IMR-90 (cell line): Measurements from ENCODE around the gene PCSK5. TPM values are rescaled to one million over a fixed set of nuclear protein-coding genes. Genes with fewer than 3 reads are reported as not detected.

Experiments
- ATAC-seq: fragments of 200-7000 bp; cut with Tn5 transposase; 2 replicates; pipeline ENCODE4 v1.9.1; 2020; ENCODE audit warnings: low read depth, mild to moderate bottlenecking, moderate library complexity
- BruUV-seq: library from RNA; stranded (reverse); fragments of 400-500 nt; replicated peaks from 2 replicates; lab custom pipeline; 2021; lab: Mats Ljungman, UMichigan
- CTCF ChIA-PET: fragments of 300-600 bp; formaldehyde crosslinking; extraction: SDS; loops from one replicate; lab custom pipeline; 2021; ENCODE audit warnings: antibody characterized with exemption; lab: Yijun Ruan, JAX
- POLR2A ChIA-PET: fragments of 300-600 bp; sonication (Branson Sonifier 250); formaldehyde crosslinking; loops from one replicate; lab custom pipeline; 2022; ENCODE audit warnings: antibody characterized with exemption; ENCODE audit not compliant: unreplicated experiment; lab: Charles Lee
- DNase-seq: peaks from one replicate; pipeline ENCODE4 v3.0.0; 2013
- H2AFZ ChIP-seq: replicated peaks from 2 replicates; pipeline ENCODE3; 2013; ENCODE audit warnings: low read length, mild to moderate bottlenecking; ENCODE audit not compliant: poor library complexity
- H2AK5ac ChIP-seq: 2 replicates; pipeline ENCODE4 v1.6.1; 2013; ENCODE audit warnings: low read depth, low read length, inconsistent platforms
- H2AK9ac ChIP-seq: replicated peaks from 2 replicates; pipeline ENCODE3; 2013; ENCODE audit warnings: mild to moderate bottlenecking, low read depth, low read length, moderate library complexity; ENCODE audit not compliant: poor library complexity
- H2BK120ac ChIP-seq: 2 replicates; pipeline ENCODE4 v1.6.1; 2013; ENCODE audit warnings: low read depth, low read length, inconsistent platforms
- H2BK15ac ChIP-seq: 3 replicates; pipeline ENCODE4 v1.6.1; 2013; ENCODE audit warnings: low read depth, low read length, inconsistent platforms
- H2BK20ac ChIP-seq: 2 replicates; pipeline ENCODE4 v1.6.1; 2013; ENCODE audit warnings: low read depth, mild to moderate bottlenecking, inconsistent platforms, low read length, moderate library complexity
- H2BK5ac ChIP-seq: 2 replicates; pipeline ENCODE4 v1.6.1; 2013; ENCODE audit warnings: mild to moderate bottlenecking, low read depth, low read length, inconsistent platforms; ENCODE audit not compliant: poor library complexity, severe bottlenecking
- H3K14ac ChIP-seq: replicated peaks from 2 replicates; pipeline ENCODE4 v1.6.1; 2013; ENCODE audit warnings: low read depth, low read length, inconsistent platforms
- H3K18ac ChIP-seq: 2 replicates; pipeline ENCODE4 v1.6.1; 2013; ENCODE audit warnings: low read depth, low read length, control low read depth
- H3K23ac ChIP-seq: 2 replicates; pipeline ENCODE4 v1.6.1; 2013; ENCODE audit warnings: low read depth, low read length, inconsistent platforms
- H3K27ac ChIP-seq: 2 replicates; pipeline ENCODE4 v1.5.1; 2013; ENCODE audit warnings: mild to moderate bottlenecking, control low read depth, low read length; ENCODE audit not compliant: insufficient read depth
- H3K27me3 ChIP-seq: 2 replicates; pipeline ENCODE4 v1.6.1; 2013; ENCODE audit warnings: low read length; ENCODE audit not compliant: control insufficient read depth, insufficient read depth
- H3K36me3 ChIP-seq: 2 replicates; pipeline ENCODE4 v1.6.1; 2013; ENCODE audit warnings: low read length, mixed read lengths; ENCODE audit not compliant: control insufficient read depth, insufficient read depth
- H3K4ac ChIP-seq: 2 replicates; pipeline ENCODE4 v1.6.1; 2013; ENCODE audit warnings: low read depth, low read length, inconsistent platforms
- H3K4me1 ChIP-seq: 2 replicates; pipeline ENCODE4 v1.6.1; 2013; ENCODE audit warnings: low read length, mixed read lengths; ENCODE audit not compliant: control insufficient read depth, insufficient read depth
- H3K4me2 ChIP-seq: 2 replicates; pipeline ENCODE4 v1.6.1; 2013; ENCODE audit warnings: low read depth, mild to moderate bottlenecking, control low read depth, low read length, moderate library complexity
- H3K4me3 ChIP-seq: 2 replicates; pipeline ENCODE4 v1.5.1; 2013; ENCODE audit warnings: low read depth, mild to moderate bottlenecking, control low read depth, low read length, moderate library complexity; ENCODE audit not compliant: insufficient read depth
- H3K56ac ChIP-seq: 2 replicates; pipeline ENCODE4 v1.6.1; 2013; ENCODE audit warnings: low read length, inconsistent platforms; ENCODE audit not compliant: insufficient read depth; ENCODE audit errors: extremely low read depth
- H3K79me1 ChIP-seq, 2 experiments: 2 replicates each; pipeline ENCODE4 v1.6.1; 2013; ENCODE audit warnings: low read length in 2 of 2, inconsistent platforms in 1 of 2, low read depth in 1 of 2
- H3K9ac ChIP-seq: 2 replicates; pipeline ENCODE4 v1.6.1; 2013; ENCODE audit warnings: low read depth, low read length, control low read depth
- H3K9me1 ChIP-seq: 2 replicates; pipeline ENCODE4 v1.6.1; 2013; ENCODE audit warnings: low read length, inconsistent platforms; ENCODE audit not compliant: insufficient read depth
- H3K9me3 ChIP-seq: 2 replicates; pipeline ENCODE4 v1.6.1; 2013; ENCODE audit warnings: low read length; ENCODE audit not compliant: control insufficient read depth, insufficient read depth
- H4K20me1 ChIP-seq: 2 replicates; pipeline ENCODE4 v1.6.1; 2013; ENCODE audit warnings: low read length, inconsistent platforms; ENCODE audit not compliant: insufficient read depth
- H4K5ac ChIP-seq: 2 replicates; pipeline ENCODE4 v1.6.1; 2013; ENCODE audit warnings: mild to moderate bottlenecking, low read depth, low read length, control low read depth
- H4K8ac ChIP-seq, 2 experiments: 2 replicates each; pipeline ENCODE4 v1.6.1; 2013; ENCODE audit warnings: low read depth in 2 of 2, low read length in 2 of 2, control low read depth in 1 of 2, inconsistent platforms in 1 of 2
- H4K91ac ChIP-seq: 2 replicates; pipeline ENCODE4 v1.6.1; 2013; ENCODE audit warnings: low read depth, low read length, inconsistent platforms; ENCODE audit not compliant: insufficient read depth
- BHLHE40 ChIP-seq: fragments of 150-350 bp; IDR thresholded peaks from 2 replicates; pipeline ENCODE4 v1.6.1; 2016; ENCODE audit warnings: mild to moderate bottlenecking, low read depth, low read length
- RCOR1 ChIP-seq: IDR thresholded peaks from 2 replicates; pipeline ENCODE4 v1.6.1; 2012; ENCODE audit warnings: mild to moderate bottlenecking, low read length, improper control_type of control experiment; ENCODE audit not compliant: insufficient replicate concordance
- WGBS, 2 experiments: methylation state at CpG; one replicate each; pipeline versions ENCODE4 v1.1.5 to v1.1.7; 2013; ENCODE audit warnings: missing lambda C conversion rate in 2 of 2; ENCODE audit not compliant: insufficient read length in 1 of 2; ENCODE audit errors: extremely low coverage in 2 of 2; 5-methylcytosine and 5-hydroxymethylcytosine counted together
- dilution Hi-C: fragments of 300-500 bp; cut with HindIII; formaldehyde crosslinking; loops from one replicate; pipeline ENCODE4 v1.14.3; 2018; ENCODE audit warnings: low sequenced_read_pairs; ENCODE audit not compliant: unreplicated experiment
- in situ Hi-C: fragments of 300-500 bp; cut with MboI; formaldehyde crosslinking; loops from 3 replicates; pipeline ENCODE4 v1.14.3; 2019; ENCODE audit warnings: low sequenced_read_pairs, inconsistent platforms, mixed read lengths
- intact Hi-C: fragments of 100-400 bp; cut with micrococcal nuclease; formaldehyde crosslinking; loops from 2 replicates; pipeline ENCODE4 v1.10.0; 2022
- polyA plus RNA-seq, 3 experiments: library from polyadenylated mRNA; depleted of rRNA; stranded (reverse); fragments of >200 nt; gene quantifications; 2 replicates each; pipeline ENCODE4 v1.2.3, GENCODE V29; 2012; ENCODE audit warnings: low replicate concordance in 1 of 3
- total RNA-seq: library from RNA; depleted of rRNA; stranded (reverse); fragments of >200 nt; gene quantifications from 2 replicates; pipeline ENCODE4 v1.2.3, GENCODE V29; 2012

Gene PCSK5
- total and polyA plus RNA-seq, 2 of the 4 experiments (the other 2 are of a cell fraction) = 1.5 to 3.0 TPM

- no peaks in the 10 kb centered on the region for H3K27me3 ChIP-seq
- H3K56ac ChIP-seq = no peak overlapping the region
- H3K36me3 ChIP-seq = no peaks in the 10 kb centered on the region; the same call in 1 of the 2 replicates
- peak overlapping the region; percentile 71 for H4K91ac ChIP-seq
- H2BK15ac ChIP-seq = peak overlapping the region; percentile 66; the same call in 2 of the 3 replicates
- H3K4me1 ChIP-seq = peaks cover 8% of the 10 kb centered on the region
- peak overlapping the region; percentile 75 for H2BK120ac ChIP-seq
- H2AK5ac ChIP-seq = peak overlapping the region; percentile 87
- 20% methylated on average over 1 of the region's 5 CpGs; no CpG with 5 or more reads in 1 of the 2 experiments for WGBS, 2 experiments
- no peaks in the 10 kb centered on the region for H3K9me3 ChIP-seq
- dilution Hi-C loops = no loop called here
- no peak overlapping the region for H3K4me2 ChIP-seq
- H2BK5ac ChIP-seq = peak overlapping the region; percentile 14
- no peaks in the 10 kb centered on the region for H4K20me1 ChIP-seq
- DNase-seq = peak; percentile 45
- peak overlapping the region; percentile 62 for H4K5ac ChIP-seq
- H2AK9ac ChIP-seq = no peak overlapping the region
- no TSS peak for BruUV-seq
- POLR2A ChIA-PET = interaction anchor here (0.8 kb wide), 1 partner anchor 57 kb away, joined by 4 read pairs; no protein-coding TSS in a partner anchor
- peak overlapping the region; percentile 59; the same call in 1 of the 2 replicates for H3K23ac ChIP-seq
- H2AFZ ChIP-seq = peak overlapping the region; percentile 55
- H3K79me1 ChIP-seq = no peaks in the 10 kb centered on the region
- no peak overlapping the region for H3K4me3 ChIP-seq
- peak; percentile 73 for ATAC-seq
- TF ChIP-seq RCOR1 (no peak), BHLHE40 (peak; percentile 55; the same call in 1 of the 2 replicates)
- intact Hi-C loops = no loop called here
- CTCF ChIA-PET = interaction anchor here (0.5 to 1.5 kb wide), 2 partner anchors 11 to 458 kb away, joined by 3 to 4 read pairs; no protein-coding TSS in a partner anchor
- H3K14ac ChIP-seq = peak overlapping the region; percentile 69
- peak overlapping the region; percentile 47; the same call in 1 of the 2 replicates for H3K27ac ChIP-seq
- in situ Hi-C loops = no loop called here
- H3K4ac ChIP-seq = peak overlapping the region; percentile 77
- H4K8ac ChIP-seq = peak overlapping the region; percentile 45 to 80; a peak in 2 of 4 replicates
- H2BK20ac ChIP-seq = peak overlapping the region; percentile 94
- no peak overlapping the region for H3K9ac ChIP-seq
- H3K18ac ChIP-seq = peak overlapping the region; percentile 76
- 0 out of 2 replicates have a peak, but pooled peaks cover 3% of the 10 kb centered on the region for H3K9me1 ChIP-seq
Observed at GRCh38 chr9:76200315-76200714, 309.8 kb downstream of the PCSK5 start.
